GM19240 (cell line): ENCODE results near the gene PIAS1.
"Not testable (repeated sequence)": the region's sequence is repeated elsewhere in the genome, so short reads cannot be mapped to it uniquely, and the experiment has no call there.

ENCODE experiments used
- DNase-seq: peaks from one replicate; pipeline ENCODE4 v3.0.0; 2011; ENCODE audit warnings: low spot score; ENCODE audit not compliant: insufficient read length

PIAS1 gene

GRCh38 chr15:68183616-68184315 lies 129.7 kb downstream of the PIAS1 start:
- DNase-seq = no peak

DNA sequence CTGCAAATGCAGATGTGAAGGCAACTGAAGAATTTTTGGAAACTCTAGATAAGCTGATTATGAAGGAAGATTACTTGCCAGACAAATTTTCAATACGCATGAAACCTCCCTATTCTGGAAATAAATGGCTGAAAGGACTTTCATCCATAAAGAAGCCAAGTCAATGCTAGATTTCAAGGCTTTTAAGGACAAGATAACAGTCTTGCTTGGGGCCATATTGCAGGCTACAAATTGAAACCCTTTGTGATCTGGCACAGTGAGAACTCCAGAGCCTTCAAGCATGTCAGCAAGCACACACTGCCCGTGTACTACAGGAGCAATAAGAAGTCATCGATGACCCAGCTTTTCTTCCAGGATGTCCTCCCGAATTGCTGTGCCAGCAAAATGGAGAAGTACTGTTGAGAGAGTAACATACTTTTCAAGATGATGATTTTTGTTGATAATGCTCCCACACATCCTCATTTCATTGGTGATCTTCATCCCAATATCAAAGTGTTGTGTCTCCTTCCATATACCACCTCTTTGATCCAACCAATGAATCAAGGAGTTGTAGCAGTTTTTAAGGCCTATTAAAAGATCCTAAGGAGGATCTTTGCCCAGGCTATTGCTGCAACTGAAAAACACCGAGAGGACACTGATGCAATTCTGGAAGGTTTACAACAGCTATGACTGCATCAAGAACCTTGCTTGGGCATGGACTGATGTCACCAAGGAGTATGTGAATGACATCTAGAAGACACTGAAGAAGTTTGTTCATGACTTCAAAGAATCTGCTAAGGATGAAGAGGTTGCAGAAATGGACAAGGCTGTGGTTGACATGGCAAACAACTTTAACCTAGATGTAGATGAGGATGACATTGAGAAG lies 130.7 kb downstream of the PIAS1 start:
- no peak for DNase-seq

DNA sequence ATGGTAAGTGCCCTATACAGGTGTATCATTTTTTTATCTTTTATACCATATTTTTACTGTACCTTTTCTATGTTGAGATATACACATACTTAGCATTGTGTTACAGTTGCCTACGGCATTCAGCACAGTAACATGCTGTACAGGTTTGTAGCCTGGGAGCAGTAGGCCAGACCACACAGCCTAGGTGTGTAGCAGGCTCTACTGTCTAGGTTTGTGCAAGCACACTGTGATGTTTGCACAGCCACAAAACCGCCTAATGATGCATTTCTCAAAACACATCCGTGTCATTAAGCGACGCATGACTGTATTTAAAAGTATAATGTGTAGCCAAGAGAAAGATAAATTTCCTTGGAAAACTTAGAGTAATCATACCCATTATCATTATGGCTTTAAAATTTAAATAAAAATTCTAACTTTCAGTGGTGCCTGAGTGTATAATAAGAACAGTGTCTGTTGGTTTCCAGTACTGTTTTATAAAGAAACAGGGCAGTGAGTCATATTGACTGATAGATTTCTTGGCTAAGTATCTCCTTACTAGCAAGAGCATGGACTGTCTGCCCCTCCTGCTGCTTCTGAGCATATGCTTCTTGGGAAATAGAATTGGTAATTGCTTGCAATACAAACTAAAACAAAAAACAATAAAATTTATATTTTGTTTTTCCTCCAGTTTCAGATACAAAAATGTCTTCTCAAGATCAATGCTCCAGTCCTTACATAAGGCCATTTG lies 132.7 kb downstream of the PIAS1 start:
- DNase-seq = no peak

GRCh38 chr15:68187559-68187958 lies 133.4 kb downstream of the PIAS1 start:
- no peak for DNase-seq

GRCh38 chr15:68188647-68189046 lies 134.5 kb downstream of the PIAS1 start:
- DNase-seq = no peak

- no peak for DNase-seq
These were observed 135.9 kb downstream of the PIAS1 start for GRCh38 chr15:68190048-68190447.

GRCh38 chr15:68191555-68191954 lies 137.4 kb downstream of the PIAS1 start:
- DNase-seq = no peak

DNA sequence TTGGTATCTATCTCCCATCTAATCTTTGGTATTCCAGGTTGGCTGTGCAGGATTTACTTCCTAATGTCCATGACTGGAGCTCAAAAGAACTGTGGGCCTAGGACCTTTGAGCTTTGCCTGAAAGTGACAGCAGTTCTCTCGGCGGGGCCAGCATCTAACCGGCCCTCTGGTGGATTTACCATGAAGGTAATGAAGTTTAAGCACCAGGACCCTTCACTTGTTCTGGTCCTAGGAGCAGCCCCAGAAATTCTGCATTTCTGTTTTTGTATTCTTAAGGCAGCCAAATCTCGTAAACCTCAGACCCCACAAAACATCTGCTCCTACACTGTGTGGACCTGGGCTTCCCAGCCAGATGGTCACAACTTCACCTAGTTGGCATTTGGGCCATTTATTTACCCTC lies 138.0 kb downstream of the PIAS1 start:
- DNase-seq = no peak

GRCh38 chr15:68192804-68193486 lies 138.8 kb downstream of the PIAS1 start:
- no peak for DNase-seq

DNA sequence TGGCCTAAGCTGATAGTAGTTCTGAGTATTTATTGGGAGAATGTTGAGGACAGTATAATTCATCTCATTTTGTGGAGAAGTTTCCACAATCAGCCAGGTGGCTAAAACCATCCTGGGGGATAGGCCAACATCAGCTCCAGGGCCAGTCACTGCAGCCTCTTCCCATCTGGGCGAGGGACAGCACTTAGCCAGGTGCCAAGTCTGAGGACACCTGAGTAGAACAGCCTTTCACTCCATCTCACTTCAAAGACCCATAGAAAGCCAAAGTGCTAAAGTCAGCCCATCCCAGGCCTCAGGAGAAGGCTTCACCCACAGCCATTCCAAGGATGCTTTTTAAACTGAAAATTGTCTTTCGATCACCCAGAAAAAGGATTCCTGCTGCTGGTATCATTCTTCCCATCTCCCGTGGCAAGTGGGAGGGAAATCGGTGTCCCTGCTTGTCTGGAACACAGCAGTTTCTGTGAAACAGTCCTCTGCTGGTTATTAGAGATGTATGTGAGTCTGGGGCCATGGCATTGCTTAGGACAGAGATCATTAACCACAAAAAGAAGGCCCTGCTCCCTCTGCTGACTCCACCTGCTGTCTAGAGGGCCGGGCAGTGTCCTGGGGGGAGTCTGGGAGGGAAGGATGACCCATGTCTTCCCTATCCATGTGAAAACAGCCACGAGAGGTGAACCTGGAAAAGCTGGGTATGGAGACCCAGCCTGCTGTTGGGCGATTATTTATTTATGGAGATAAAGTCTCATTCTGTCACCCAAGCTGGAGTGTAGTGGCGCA lies 141.4 kb downstream of the PIAS1 start:
- no peak for DNase-seq

DNA sequence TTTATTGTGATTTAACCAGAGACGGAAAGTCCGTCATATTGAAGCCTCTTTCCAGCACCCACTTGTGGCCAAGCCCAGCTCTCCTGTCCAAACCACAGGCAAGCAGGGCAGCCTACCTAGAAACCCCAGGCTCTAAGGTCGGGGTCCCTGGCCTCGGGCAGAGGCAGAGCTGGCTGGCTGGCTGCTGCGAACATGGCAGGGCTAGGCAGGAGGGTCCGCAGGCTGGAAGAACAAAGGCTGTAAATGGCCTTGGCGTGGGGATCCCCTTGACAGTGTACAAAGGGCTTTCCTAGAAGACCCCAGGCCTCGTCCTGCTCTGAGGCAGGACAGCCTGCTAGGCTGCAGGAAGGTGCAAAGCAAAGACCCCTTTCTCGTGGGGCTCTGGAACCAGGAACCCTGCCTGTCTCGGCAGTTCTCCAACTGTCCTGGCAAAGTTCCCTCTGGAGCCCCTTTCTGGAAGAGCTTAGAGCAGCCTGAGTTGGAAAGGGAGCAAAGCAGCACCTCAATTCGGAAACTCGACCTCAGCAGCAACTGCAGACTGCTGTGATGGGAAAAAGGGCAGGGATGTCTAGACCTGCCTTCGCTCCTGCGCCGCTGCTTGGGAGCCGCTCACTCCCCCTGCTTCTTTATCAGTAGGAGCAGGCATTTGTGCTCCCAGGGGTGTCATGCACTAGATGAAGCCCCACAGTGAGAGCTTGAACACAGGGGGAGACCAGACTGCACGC lies 142.5 kb downstream of the PIAS1 start:
- DNase-seq = no peak

DNA sequence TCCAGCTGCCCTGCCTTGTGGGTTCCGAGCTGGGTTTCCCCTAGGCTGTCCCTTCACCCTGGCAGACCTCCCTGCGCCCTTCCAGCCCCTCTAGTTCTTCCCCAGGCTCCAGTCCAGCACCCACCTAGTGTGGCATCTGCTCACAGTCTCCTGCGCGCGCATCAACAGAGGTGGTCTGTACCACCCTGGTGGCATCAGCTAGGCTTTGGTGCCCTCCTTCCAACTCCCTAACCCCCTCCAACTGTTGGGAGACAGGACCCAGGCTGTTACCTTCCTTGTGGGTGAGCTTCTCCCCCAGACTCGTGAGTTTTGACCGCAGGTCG lies 143.0 kb downstream of the PIAS1 start:
- no peak for DNase-seq

GRCh38 chr15:68197661-68198437 lies 143.7 kb downstream of the PIAS1 start:
- no peak for DNase-seq

DNA sequence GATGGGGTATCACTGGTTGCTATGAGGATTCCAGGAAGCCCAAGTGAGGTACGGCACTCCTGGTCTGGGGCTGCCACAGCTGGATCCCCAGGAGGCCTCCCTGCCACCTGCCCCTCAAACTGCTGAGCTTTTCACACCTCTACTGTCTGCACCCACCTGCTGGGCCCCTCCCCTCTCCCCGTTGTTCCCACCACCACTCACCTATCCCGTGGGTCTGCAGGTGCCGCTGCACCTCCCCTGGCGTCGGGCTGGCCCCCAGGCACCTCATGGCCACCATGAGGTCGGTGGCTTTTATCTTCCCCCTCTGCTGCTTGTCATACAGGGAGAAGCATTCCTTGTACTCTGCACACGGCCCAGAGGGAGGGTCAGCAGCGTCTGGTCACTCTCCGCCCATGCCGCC lies 145.2 kb downstream of the PIAS1 start:
- no peak for DNase-seq

- no peak for DNase-seq
These were observed 146.1 kb downstream of the PIAS1 start for GRCh38 chr15:68200016-68200861.

DNA sequence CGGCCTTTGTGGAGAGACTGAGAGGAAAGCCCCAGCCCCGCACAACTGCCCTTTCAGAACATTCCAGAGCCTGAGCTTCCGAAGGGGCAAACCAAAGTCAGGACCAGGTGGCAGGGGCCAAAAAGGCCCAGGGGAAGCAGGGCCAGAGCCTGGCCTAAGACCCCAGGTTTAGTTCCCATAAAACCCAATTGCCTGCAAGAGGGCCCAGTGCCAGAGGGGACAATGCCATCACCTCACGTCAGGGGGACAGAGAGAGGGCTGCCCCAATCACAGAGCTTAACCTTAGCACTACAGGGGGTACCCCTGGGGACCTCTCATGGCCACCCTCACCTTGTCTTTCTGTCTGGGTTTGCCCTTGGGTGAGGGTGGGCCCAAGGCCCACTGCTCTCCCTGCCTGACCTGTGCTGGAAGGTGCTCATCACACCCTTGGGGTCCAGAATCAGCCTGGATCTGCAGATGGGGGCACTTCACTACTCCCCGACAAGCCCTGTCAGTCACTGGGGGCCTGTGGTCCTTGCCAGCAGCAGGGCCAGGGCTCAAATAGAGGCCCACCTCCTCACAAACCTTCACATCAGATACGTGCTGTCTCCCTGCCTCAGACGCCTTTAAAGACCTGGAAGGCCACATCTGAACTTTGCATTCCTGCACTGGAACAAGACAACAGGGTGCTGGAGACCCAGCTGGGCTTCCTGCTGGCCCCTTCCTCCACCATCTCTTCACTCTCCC lies 147.2 kb downstream of the PIAS1 start:
- DNase-seq = no peak

DNA sequence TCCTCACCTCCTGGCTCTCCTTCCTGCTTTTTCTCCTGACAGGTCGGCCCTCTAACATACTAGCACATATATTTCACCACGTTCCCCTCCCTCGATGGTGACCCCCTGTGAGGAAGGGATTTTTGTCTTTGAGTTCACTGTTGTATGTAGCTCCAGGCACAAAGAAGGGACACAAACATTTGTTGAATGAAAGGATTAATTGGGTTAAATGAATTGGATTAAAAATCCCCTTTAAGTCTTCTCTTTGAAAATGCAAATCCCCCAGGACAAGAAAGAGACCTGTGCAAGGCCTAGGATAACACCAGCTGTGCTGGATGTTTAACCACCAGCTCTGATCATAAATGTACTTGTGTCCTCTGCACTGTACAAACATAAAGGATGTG lies 147.8 kb downstream of the PIAS1 start:
- no peak for DNase-seq

DNA sequence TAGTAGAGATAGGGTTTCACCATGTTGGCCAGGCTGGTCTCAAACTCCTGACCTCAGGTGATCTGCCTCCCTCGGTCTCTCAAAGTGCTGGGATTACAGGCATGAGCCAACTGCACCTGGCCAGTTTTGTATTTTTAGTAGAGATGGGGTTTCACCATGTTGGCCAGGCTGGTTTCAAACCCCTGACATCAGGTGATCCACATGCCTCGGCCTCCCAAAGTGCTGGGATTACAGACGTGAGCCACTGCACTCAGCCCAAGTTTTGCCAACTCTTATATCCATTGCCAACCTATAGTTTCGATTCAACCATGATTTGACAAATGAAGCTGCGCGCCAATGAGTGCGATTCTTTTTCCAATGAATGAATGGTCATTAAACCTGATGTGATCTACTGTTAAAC lies 148.9 kb downstream of the PIAS1 start:
- not testable (repeated sequence) for DNase-seq
